GM20000 (cell line): ENCODE data around the gene SUSD1.
"Not testable (repeated sequence)": the region's sequence is repeated elsewhere in the genome, so short reads cannot be mapped to it uniquely, and the experiment has no call there.

Experiments
- DNase-seq: peaks from one replicate; pipeline ENCODE4 v3.0.0; 2012; ENCODE audit warnings: low spot score
- CTCF ChIP-seq: IDR thresholded peaks from 2 replicates; pipeline ENCODE4 v1.5.1; 2012; ENCODE audit warnings: mild to moderate bottlenecking, control low read depth; ENCODE audit errors: extremely low read depth, missing control alignments

SUSD1 gene

GRCh38 chr9:112198646-112199045 is 23.5 kb upstream of the SUSD1 start:
- DNase-seq: no peak
- no peak for TF ChIP-seq CTCF

GRCh38 chr9:112194969-112195431 is 19.9 kb upstream of the SUSD1 start:
- DNase-seq: no peak
- no peak for TF ChIP-seq CTCF

GRCh38 chr9:112193572-112194288 is 18.6 kb upstream of the SUSD1 start:
- DNase-seq: no peak
- TF ChIP-seq CTCF: no peak

GRCh38 chr9:112190320-112190719 is 15.2 kb upstream of the SUSD1 start:
- not testable (repeated sequence) for DNase-seq

GRCh38 chr9:112188884-112189283 is 13.8 kb upstream of the SUSD1 start:
- TF ChIP-seq CTCF: no peak
- no peak for DNase-seq

- TF ChIP-seq CTCF: no peak
- DNase-seq: no peak
Observed at GRCh38 chr9:112187404-112187803, 12.3 kb upstream of the SUSD1 start.

GRCh38 chr9:112186695-112187094 is 11.6 kb upstream of the SUSD1 start:
- TF ChIP-seq CTCF: no peak
- DNase-seq: no peak

- TF ChIP-seq CTCF: no peak
- no peak for DNase-seq
Observed at GRCh38 chr9:112184946-112185345, 9.8 kb upstream of the SUSD1 start.
